Ishikawa (cell line): ENCODE results near the gene RFX2.
A peak's percentile ranks its signal among the peaks of the same experiment; 100 is the strongest.

Experiments
- CEBPB ChIP-seq: IDR thresholded peaks from 2 replicates; pipeline ENCODE4 v1.6.1; 2012
- CREB1 ChIP-seq: IDR thresholded peaks from 2 replicates; pipeline ENCODE4 v1.6.1; 2012; ENCODE audit warnings: low read depth
- EGR1 ChIP-seq: IDR thresholded peaks from 2 replicates; pipeline ENCODE4 v1.6.1; 2012
- EP300 ChIP-seq: IDR thresholded peaks from 2 replicates; pipeline ENCODE4 v1.6.1; 2012; ENCODE audit warnings: borderline replicate concordance
- FOXM1 ChIP-seq: IDR thresholded peaks from 2 replicates; pipeline ENCODE4 v1.6.1; 2012; ENCODE audit warnings: low read depth, borderline replicate concordance
- NFIC ChIP-seq: IDR thresholded peaks from 2 replicates; pipeline ENCODE4 v1.6.1; 2012
- RAD21 ChIP-seq: IDR thresholded peaks from 2 replicates; pipeline ENCODE4 v1.6.1; 2012; ENCODE audit warnings: low read depth
- TAF1 ChIP-seq: IDR thresholded peaks from 2 replicates; pipeline ENCODE4 v1.6.1; 2012; ENCODE audit warnings: low read depth, mild to moderate bottlenecking
- TCF12 ChIP-seq: IDR thresholded peaks from 2 replicates; pipeline ENCODE4 v1.6.1; 2012; ENCODE audit warnings: low read depth
- TEAD4 ChIP-seq: IDR thresholded peaks from 2 replicates; pipeline ENCODE4 v1.6.1; 2012
- YY1 ChIP-seq: IDR thresholded peaks from 2 replicates; pipeline ENCODE4 v1.6.1; 2012; ENCODE audit warnings: low read depth
- ZBTB7A ChIP-seq: IDR thresholded peaks from 2 replicates; pipeline ENCODE4 v1.6.1; 2012; ENCODE audit warnings: low read depth
- TF ChIP-seq, protein P1 (sequence below): IDR thresholded peaks from 2 replicates; pipeline ENCODE4 v1.6.1; 2012; ENCODE audit warnings: low read depth, mild to moderate bottlenecking
- TF ChIP-seq, protein P2 (sequence below): IDR thresholded peaks from 2 replicates; pipeline ENCODE4 v1.6.1; 2012
- TF ChIP-seq, protein P3 (sequence below): IDR thresholded peaks from 2 replicates; pipeline ENCODE4 v1.6.1; 2012

The RFX2 gene

DNA sequence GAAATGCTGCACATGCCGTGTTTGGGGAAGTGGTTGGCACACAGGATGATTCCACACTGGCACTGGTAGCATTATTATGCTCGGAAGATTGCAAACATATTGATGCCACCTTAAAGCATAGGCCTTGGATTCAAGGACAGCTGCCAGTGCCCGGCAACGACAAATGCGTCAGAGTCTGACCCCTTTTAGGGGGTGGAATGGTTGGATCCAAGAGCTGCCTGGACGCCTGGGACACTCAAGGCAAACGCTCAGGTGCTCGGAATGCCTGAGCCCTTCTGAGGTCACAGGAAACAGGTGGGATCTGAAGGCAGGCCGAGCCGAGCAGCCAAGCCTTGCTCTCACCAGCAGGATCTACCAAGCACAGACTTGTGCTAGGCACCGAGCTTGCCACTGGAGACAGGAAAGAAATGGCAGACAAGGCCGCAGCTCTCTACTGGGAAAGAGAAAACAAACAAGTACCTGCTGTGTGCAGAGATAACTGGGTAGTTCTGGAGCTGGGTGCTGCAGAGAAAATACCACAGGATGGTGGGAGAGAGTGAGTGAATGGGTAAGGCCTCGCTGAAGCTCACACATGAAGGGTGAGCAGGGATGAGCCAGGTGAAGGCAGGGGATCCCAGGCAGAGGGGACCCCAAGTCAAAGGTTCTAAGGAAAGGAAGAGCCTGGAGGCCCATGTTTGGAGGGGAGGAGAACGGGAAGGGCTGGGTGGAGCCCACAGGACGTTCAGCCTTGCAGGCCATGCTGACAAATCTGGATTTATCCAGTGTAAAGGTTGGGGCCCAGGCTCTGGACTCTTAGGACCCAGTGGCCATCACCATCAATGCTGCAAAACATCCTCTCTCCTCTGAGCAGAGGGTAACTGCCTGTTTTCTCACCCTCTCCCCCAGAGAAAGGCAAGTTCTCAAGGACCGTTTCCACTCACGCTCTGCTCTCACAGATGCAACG lies 141.6 kb downstream of the RFX2 start:
- TF ChIP-seq EGR1: no peak
- TF ChIP-seq, protein P1, sequence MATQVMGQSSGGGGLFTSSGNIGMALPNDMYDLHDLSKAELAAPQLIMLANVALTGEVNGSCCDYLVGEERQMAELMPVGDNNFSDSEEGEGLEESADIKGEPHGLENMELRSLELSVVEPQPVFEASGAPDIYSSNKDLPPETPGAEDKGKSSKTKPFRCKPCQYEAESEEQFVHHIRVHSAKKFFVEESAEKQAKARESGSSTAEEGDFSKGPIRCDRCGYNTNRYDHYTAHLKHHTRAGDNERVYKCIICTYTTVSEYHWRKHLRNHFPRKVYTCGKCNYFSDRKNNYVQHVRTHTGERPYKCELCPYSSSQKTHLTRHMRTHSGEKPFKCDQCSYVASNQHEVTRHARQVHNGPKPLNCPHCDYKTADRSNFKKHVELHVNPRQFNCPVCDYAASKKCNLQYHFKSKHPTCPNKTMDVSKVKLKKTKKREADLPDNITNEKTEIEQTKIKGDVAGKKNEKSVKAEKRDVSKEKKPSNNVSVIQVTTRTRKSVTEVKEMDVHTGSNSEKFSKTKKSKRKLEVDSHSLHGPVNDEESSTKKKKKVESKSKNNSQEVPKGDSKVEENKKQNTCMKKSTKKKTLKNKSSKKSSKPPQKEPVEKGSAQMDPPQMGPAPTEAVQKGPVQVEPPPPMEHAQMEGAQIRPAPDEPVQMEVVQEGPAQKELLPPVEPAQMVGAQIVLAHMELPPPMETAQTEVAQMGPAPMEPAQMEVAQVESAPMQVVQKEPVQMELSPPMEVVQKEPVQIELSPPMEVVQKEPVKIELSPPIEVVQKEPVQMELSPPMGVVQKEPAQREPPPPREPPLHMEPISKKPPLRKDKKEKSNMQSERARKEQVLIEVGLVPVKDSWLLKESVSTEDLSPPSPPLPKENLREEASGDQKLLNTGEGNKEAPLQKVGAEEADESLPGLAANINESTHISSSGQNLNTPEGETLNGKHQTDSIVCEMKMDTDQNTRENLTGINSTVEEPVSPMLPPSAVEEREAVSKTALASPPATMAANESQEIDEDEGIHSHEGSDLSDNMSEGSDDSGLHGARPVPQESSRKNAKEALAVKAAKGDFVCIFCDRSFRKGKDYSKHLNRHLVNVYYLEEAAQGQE: no peak
- TF ChIP-seq, protein P2, sequence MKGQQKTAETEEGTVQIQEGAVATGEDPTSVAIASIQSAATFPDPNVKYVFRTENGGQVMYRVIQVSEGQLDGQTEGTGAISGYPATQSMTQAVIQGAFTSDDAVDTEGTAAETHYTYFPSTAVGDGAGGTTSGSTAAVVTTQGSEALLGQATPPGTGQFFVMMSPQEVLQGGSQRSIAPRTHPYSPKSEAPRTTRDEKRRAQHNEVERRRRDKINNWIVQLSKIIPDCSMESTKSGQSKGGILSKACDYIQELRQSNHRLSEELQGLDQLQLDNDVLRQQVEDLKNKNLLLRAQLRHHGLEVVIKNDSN: no peak
- no peak for TF ChIP-seq TCF12
- no peak for TF ChIP-seq TEAD4
- TF ChIP-seq CEBPB: no peak
- TF ChIP-seq TAF1: no peak
- no peak for TF ChIP-seq NFIC
- TF ChIP-seq EP300: no peak
- no peak for TF ChIP-seq YY1
- TF ChIP-seq CREB1: no peak
- TF ChIP-seq, protein P3, sequence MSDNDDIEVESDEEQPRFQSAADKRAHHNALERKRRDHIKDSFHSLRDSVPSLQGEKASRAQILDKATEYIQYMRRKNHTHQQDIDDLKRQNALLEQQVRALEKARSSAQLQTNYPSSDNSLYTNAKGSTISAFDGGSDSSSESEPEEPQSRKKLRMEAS: no peak
- TF ChIP-seq ZBTB7A: no peak
- no peak for TF ChIP-seq FOXM1
- no peak for TF ChIP-seq RAD21

DNA sequence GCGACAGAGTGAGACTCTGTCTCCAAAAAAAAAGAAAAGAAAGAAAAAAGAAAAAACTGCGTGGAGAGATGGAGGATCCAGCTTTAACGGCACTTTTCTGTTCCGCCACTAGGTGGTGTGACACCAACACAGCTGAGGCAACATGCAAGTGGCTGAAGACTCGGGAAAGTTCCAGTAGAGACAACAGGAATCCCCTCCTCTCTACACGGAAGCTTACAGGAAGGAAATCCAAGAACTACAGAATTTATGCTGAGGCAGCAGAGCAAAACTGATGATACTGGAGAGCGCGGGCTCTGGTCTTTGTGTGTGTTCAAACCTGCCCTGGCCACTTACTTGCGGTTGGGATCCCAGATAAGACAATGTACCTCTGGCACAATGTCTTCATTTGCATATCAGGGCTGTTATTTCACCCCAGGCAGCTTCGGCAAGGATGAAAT lies 142.3 kb downstream of the RFX2 start:
- TF ChIP-seq RAD21: peak; percentile 46
- no peak for TF ChIP-seq YY1
- TF ChIP-seq TAF1: no peak

DNA sequence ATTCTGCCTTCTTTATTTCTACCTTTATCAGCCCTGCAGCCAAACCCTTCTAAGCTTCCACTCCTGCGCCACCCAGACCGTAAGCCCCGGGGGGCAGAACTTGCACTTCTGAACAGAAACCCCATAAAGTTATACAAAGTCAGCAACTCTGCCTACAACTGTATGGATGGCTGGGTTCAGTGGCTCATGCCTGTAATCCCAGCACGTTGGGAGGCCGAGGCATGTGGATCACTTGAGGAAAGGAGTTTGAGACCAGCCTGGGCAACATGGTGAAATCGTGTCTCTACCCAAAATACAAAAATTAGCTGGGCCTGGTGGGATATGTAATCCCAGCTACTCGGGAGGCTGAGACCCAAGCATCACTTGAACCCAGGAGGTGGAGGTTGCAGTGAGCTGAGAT lies 142.7 kb downstream of the RFX2 start:
- TF ChIP-seq TAF1 (no peak), RAD21 (no peak), EP300 (no peak), FOXM1 (no peak)

DNA sequence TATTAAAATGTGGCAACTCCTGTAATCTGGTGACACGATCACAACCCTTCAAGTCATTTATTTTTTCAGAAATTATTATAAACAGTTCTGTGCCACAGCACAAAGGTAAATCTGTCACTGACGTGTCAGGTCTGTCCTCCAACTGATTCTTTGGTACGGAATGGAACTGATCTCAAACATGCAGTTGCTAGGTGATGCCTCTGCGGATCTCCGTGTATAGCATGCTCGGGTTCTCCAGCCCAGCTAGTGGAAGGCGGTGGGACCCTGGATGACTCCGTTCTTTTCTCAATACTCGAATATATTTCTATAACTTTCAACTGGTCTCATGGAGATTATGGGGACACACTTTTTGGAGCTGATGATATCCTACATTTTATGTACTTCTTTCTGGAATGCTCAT lies 143.4 kb downstream of the RFX2 start:
- TF ChIP-seq EGR1: no peak
- TF ChIP-seq TCF12: no peak

DNA sequence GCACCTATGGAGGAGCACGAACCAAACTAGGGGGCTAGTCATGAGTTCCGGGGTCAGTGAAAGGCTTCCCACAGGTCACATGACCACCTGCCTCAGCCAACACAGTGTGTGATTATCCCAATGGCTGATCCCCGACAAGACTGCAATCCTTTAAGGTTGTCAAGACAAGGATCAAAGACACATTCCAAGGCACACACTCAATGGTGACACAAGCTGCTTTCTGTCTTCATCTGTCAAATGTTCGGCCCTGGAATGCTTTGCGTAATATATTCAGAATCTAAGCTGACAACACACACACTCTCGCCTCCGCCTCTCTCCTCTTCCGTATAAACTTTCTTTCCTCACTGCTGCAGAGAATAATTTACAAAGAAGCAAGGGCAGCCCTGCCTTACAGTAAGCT lies 144.1 kb downstream of the RFX2 start:
- TF ChIP-seq, protein P3: no peak
- TF ChIP-seq, protein P2: peak; percentile 16; the same call in 1 of the 2 replicates

DNA sequence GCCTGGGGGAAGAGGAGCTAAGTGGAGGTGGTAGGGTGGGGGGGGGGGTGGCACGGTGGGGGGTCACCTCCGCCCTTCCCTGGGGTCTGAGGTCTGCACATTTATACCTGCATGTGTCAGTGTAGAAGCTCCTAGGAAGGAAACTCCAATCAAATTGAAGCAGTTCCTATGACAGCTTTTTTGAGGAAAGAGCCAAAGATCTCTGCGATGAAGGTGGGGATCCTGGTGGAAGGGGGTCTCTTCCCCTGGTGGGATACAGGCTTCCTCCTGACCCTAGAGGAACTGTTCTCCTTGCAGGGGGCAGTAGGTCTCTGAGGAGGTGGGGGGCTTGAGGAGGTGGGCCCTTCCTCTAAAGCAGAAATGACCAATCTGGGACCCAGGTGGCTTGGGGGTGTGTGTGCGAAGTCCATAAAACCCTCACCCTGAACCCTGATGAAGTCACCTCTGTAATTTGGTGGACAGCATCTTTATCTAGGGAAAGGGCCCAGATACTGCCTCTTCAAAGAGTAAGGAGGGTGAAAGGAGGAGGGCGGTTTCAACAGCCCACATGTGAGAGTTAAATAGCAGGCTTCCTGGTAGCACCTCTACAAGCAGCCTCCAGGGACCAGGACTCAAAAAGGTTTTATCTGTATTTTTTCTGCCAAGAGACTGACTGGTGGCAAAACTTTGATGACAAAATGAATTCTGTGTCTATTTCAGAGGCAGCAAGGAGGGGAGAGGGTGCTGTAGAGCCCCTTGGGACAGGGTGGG lies 145.3 kb downstream of the RFX2 start:
- TF ChIP-seq CREB1 (no peak), CEBPB (no peak), EGR1 (no peak), TAF1 (no peak), ZBTB7A (no peak), RAD21 (no peak), FOXM1 (no peak), TCF12 (no peak), NFIC (no peak), TEAD4 (no peak), YY1 (no peak), EP300 (no peak)
- TF ChIP-seq, protein P3: no peak
- TF ChIP-seq, protein P1: no peak
- TF ChIP-seq, protein P2: no peak
